Measurements from ENCODE around the gene CLIC4. TPM values are rescaled to one million over a fixed set of nuclear protein-coding genes. Genes with fewer than 3 reads are reported as not detected.
"Not testable (repeated sequence)": the region's sequence is repeated elsewhere in the genome, so short reads cannot be mapped to it uniquely, and the experiment has no call there.

CLIC4 gene
- total and polyA plus RNA-seq, 2 experiments from 2014 or later = 92.5 to 308 TPM

DNA sequence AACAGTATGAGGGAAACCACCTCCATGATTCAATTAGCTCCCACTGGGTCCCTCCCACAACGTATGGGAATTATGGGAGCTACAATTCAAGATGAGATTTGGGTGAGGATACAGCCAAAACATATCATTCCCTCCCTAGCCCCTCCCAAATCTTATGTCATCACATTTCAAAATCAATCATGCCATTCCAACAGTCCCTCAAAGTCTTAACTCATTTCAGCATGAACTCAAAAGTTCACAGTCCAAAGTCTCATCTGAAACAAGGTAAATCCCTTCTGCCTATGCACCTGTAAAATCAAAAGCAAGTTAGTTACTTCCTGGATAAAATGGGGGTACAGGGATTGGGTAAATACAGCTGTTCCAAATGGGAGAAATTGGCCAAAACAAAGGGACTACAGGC lies 146.1 kb downstream of the CLIC4 start:
- H3K4me2 ChIP-seq; H3K4me3 Mint-ChIP-seq; H3K9me2 ChIP-seq (ENCODE audit: insufficient read depth); H3K4me1 ChIP-seq (ENCODE audit: insufficient read depth); H3K27ac Mint-ChIP-seq; H4K20me1 ChIP-seq (replicated peaks; ENCODE audit: insufficient read depth); H3K79me2 ChIP-seq (replicated peaks; ENCODE audit: insufficient read depth); H3K27ac ChIP-seq (ENCODE audit: low read depth); DNase-seq (ENCODE audit: low spot score); H3K36me3 Mint-ChIP-seq (ENCODE audit: low read depth); H3K4me1 Mint-ChIP-seq; H3K4me3 ChIP-seq; H2AFZ ChIP-seq; H3K36me3 ChIP-seq (ENCODE audit: insufficient read depth); H3K27me3 Mint-ChIP-seq (ENCODE audit: insufficient read depth, low read depth, poor library complexity); H3K27me3 ChIP-seq (ENCODE audit: insufficient read depth); ATAC-seq; H3F3A ChIP-seq (replicated peaks; ENCODE audit: low read depth): not testable (repeated sequence)
- H3K9me3 Mint-ChIP-seq = peaks cover 39% of the 10 kb centered on the region

DNA sequence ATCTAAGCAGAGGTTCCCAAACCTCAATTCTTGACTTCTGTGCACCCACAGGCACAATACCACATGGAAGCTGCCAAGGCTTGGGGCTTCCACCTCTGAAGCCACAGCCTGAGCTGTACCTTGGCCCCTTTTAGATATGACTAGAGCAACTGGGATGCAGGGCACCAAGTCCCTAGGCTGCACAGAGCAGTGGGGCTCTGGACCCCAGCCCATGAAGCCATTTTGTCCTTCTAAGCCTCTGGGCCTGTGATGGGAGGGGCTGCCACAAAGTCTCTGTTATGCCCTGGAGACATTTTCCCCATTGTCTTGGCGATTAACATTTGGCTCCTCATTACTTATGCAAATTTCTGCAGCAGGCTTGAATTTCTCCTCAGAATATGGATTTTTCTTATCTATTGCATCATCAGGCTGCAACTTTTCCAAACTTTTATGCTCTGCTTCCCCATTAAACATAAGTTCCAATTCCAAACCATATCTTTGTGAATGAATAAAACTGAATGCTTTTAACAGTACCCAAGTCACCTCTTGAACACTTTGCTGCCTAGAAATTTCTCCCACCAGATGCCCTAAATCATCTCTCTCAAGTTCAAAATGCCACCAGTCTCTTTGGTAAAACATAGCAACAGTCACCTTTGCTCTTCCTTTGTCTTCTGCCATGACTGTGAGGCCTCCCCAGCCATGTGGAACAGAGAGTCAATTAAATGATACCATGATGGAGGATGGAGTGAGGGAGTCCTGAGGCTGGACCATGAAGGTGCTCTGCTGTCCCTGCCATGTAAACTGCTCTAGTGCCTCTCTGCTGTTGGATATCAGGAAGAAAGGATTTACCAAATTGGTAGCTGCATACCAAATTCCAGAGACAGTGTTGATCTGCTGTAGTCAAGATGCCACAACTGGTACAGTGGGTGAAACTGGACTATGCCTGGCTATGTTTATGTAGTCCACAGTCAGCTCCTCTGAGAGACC lies 147.2 kb downstream of the CLIC4 start:
- H3K36me3 Mint-ChIP-seq (ENCODE audit: low read depth) = peaks cover 9% of the 10 kb centered on the region
- ATAC-seq = no peak
- H3K27me3 Mint-ChIP-seq (ENCODE audit: insufficient read depth, low read depth, poor library complexity) = peaks cover 5% of the 10 kb centered on the region
- no peak overlapping the region for H3K27ac Mint-ChIP-seq
- Histone ChIP-seq H3K4me1 (ENCODE audit: insufficient read depth) (no peaks in the 10 kb centered on the region), H3F3A (replicated peaks; ENCODE audit: low read depth) (no peaks in the 10 kb centered on the region), H3K79me2 (replicated peaks; ENCODE audit: insufficient read depth) (no peaks in the 10 kb centered on the region), H3K36me3 (ENCODE audit: insufficient read depth) (no peaks in the 10 kb centered on the region), H4K20me1 (replicated peaks; ENCODE audit: insufficient read depth) (no peaks in the 10 kb centered on the region), H2AFZ (no peak overlapping the region), H3K9me2 (ENCODE audit: insufficient read depth) (no peaks in the 10 kb centered on the region), H3K4me2 (no peak overlapping the region), H3K4me3 (no peak overlapping the region), H3K27me3 (ENCODE audit: insufficient read depth) (no peaks in the 10 kb centered on the region), H3K27ac (ENCODE audit: low read depth) (no peak overlapping the region)
- H3K4me3 Mint-ChIP-seq = no peak overlapping the region
- no peaks in the 10 kb centered on the region for H3K4me1 Mint-ChIP-seq
- peaks cover 39% of the 10 kb centered on the region for H3K9me3 Mint-ChIP-seq
- DNase-seq (ENCODE audit: low spot score) = no peak
- no peak for TF ChIP-seq JUNB (IDR thresholded peaks at IDR 0.05; ENCODE audit: unreplicated experiment)
- TF ChIP-seq EZH2phosphoT487 (IDR thresholded peaks at IDR 0.05; ENCODE audit: unreplicated experiment) = no peak
- TF ChIP-seq, protein P1, sequence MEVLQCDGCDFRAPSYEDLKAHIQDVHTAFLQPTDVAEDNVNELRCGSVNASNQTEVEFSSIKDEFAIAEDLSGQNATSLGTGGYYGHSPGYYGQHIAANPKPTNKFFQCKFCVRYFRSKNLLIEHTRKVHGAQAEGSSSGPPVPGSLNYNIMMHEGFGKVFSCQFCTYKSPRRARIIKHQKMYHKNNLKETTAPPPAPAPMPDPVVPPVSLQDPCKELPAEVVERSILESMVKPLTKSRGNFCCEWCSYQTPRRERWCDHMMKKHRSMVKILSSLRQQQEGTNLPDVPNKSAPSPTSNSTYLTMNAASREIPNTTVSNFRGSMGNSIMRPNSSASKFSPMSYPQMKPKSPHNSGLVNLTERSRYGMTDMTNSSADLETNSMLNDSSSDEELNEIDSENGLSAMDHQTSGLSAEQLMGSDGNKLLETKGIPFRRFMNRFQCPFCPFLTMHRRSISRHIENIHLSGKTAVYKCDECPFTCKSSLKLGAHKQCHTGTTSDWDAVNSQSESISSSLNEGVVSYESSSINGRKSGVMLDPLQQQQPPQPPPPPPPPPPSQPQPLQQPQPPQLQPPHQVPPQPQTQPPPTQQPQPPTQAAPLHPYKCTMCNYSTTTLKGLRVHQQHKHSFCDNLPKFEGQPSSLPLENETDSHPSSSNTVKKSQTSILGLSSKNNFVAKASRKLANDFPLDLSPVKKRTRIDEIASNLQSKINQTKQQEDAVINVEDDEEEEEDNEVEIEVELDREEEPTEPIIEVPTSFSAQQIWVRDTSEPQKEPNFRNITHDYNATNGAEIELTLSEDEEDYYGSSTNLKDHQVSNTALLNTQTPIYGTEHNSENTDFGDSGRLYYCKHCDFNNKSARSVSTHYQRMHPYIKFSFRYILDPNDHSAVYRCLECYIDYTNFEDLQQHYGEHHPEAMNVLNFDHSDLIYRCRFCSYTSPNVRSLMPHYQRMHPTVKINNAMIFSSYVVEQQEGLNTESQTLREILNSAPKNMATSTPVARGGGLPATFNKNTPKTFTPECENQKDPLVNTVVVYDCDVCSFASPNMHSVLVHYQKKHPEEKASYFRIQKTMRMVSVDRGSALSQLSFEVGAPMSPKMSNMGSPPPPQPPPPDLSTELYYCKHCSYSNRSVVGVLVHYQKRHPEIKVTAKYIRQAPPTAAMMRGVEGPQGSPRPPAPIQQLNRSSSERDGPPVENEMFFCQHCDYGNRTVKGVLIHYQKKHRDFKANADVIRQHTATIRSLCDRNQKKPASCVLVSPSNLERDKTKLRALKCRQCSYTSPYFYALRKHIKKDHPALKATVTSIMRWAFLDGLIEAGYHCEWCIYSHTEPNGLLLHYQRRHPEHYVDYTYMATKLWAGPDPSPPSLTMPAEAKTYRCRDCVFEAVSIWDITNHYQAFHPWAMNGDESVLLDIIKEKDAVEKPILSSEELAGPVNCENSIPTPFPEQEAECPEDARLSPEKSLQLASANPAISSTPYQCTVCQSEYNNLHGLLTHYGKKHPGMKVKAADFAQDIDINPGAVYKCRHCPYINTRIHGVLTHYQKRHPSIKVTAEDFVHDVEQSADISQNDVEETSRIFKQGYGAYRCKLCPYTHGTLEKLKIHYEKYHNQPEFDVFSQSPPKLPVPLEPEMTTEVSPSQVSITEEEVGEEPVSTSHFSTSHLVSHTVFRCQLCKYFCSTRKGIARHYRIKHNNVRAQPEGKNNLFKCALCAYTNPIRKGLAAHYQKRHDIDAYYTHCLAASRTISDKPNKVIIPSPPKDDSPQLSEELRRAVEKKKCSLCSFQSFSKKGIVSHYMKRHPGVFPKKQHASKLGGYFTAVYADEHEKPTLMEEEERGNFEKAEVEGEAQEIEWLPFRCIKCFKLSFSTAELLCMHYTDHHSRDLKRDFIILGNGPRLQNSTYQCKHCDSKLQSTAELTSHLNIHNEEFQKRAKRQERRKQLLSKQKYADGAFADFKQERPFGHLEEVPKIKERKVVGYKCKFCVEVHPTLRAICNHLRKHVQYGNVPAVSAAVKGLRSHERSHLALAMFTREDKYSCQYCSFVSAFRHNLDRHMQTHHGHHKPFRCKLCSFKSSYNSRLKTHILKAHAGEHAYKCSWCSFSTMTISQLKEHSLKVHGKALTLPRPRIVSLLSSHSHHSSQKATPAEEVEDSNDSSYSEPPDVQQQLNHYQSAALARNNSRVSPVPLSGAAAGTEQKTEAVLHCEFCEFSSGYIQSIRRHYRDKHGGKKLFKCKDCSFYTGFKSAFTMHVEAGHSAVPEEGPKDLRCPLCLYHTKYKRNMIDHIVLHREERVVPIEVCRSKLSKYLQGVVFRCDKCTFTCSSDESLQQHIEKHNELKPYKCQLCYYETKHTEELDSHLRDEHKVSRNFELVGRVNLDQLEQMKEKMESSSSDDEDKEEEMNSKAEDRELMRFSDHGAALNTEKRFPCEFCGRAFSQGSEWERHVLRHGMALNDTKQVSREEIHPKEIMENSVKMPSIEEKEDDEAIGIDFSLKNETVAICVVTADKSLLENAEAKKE (CRISPR knock-in tag; IDR thresholded peaks at IDR 0.05) = no peak
- TF ChIP-seq EZH2 (IDR thresholded peaks at IDR 0.05; ENCODE audit: low read depth, unreplicated experiment) = no peak
- TF ChIP-seq ZNF114 (CRISPR knock-in tag; IDR thresholded peaks at IDR 0.05) = no peak
- TF ChIP-seq CREB1 (CRISPR knock-in tag; IDR thresholded peaks at IDR 0.05; ENCODE audit: low read depth) = no peak
- no peak for TF ChIP-seq STAT1 (IDR thresholded peaks at IDR 0.05; ENCODE audit: unreplicated experiment)
- TF ChIP-seq ZNF331 (CRISPR knock-in tag; IDR thresholded peaks at IDR 0.05; ENCODE audit: low read depth) = no peak
- TF ChIP-seq, protein P2, sequence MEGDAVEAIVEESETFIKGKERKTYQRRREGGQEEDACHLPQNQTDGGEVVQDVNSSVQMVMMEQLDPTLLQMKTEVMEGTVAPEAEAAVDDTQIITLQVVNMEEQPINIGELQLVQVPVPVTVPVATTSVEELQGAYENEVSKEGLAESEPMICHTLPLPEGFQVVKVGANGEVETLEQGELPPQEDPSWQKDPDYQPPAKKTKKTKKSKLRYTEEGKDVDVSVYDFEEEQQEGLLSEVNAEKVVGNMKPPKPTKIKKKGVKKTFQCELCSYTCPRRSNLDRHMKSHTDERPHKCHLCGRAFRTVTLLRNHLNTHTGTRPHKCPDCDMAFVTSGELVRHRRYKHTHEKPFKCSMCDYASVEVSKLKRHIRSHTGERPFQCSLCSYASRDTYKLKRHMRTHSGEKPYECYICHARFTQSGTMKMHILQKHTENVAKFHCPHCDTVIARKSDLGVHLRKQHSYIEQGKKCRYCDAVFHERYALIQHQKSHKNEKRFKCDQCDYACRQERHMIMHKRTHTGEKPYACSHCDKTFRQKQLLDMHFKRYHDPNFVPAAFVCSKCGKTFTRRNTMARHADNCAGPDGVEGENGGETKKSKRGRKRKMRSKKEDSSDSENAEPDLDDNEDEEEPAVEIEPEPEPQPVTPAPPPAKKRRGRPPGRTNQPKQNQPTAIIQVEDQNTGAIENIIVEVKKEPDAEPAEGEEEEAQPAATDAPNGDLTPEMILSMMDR (conservative IDR thresholded peaks at IDR 0.05; ENCODE audit: low read depth in 2 of 2) = no peak

Data from GM23338 (cell line).